ENCODE data around the gene ATP5IF1. TPM values are rescaled to one million over a fixed set of nuclear protein-coding genes. Genes with fewer than 3 reads are reported as not detected.

The ATP5IF1 gene
- total and polyA plus RNA-seq, 10 of the 15 experiments (the other 5 are each of a cell fraction or from before 2014, with no cell fraction given): 253 to 1,210 (median 418) TPM

- TF ChIP-seq ASH2L (IDR thresholded peaks at IDR 0.05; ENCODE audit: borderline replicate concordance, low read depth) (no peak), MEF2B (IDR thresholded peaks at IDR 0.05; ENCODE audit: partially characterized antibody, poor library complexity, severe bottlenecking) (peak; percentile 52), NFYA (IDR thresholded peaks at IDR 0.05; ENCODE audit: borderline replicate concordance, low read depth, low read length) (no peak), IRF5 (IDR thresholded peaks at IDR 0.05; ENCODE audit: borderline replicate concordance) (no peak), NFIC (IDR thresholded peaks at IDR 0.05; ENCODE audit: low read depth, low read length) (peak; percentile 48; the same call in 1 of the 2 replicates), ZBTB40 (IDR thresholded peaks at IDR 0.05; ENCODE audit: borderline replicate concordance) (no peak; the same call in 1 of the 2 replicates), CBFB (IDR thresholded peaks at IDR 0.05; ENCODE audit: low read depth) (no peak), PBX3 (IDR thresholded peaks at IDR 0.05; ENCODE audit: insufficient replicate concordance, low read depth, low read length) (no peak), ZBTB33 (IDR thresholded peaks at IDR 0.05) (0 out of 2 replicates have a peak, but pooled peaks have one; percentile 14), NR2C1 (IDR thresholded peaks at IDR 0.05) (no peak), SP1 (IDR thresholded peaks at IDR 0.05; ENCODE audit: low read depth, low read length) (peak; percentile 55), MEF2A (IDR thresholded peaks at IDR 0.05; ENCODE audit: insufficient read depth, low read depth, low read length) (0 out of 2 replicates have a peak, but pooled peaks have one; percentile 14), SMC3 (IDR thresholded peaks at IDR 0.05; ENCODE audit: borderline replicate concordance, low read length) (no peak), RELB (IDR thresholded peaks at IDR 0.05; ENCODE audit: low read depth) (peak; percentile 100), SMAD5 (IDR thresholded peaks at IDR 0.05; ENCODE audit: low read depth) (peak; percentile 78; the same call in 1 of the 2 replicates), ATF2 (IDR thresholded peaks at IDR 0.05; ENCODE audit: low read length) (no peak), NR2F1 (conservative IDR thresholded peaks at IDR 0.05) (no peak)
Observed at GRCh38 chr1:28232558-28233263, 3.2 kb upstream of the ATP5IF1 start, which contains the start of gene DNAJC8 (continued).
